ENCODE data around the gene PDE1A.

- TF ChIP-seq POLR2A (IDR thresholded peaks at IDR 0.05; ENCODE audit: low read length) (no peak), GATA1 (IDR thresholded peaks at IDR 0.05; ENCODE audit: low read depth, low read length) (no peak)
Observed at GRCh38 chr2:182220998-182221397, 205.8 kb downstream of the PDE1A start.
